ENCODE data around the gene TVP23A.

- TF ChIP-seq CTCF (IDR thresholded peaks at IDR 0.05) = no peak
- no peak for TF ChIP-seq POLR2A (IDR thresholded peaks at IDR 0.05)
These were observed 13.6 kb upstream of the TVP23A start for GRCh38 chr16:10831894-10832886.
